Measurements from ENCODE around the gene TRPM4. TPM values are rescaled to one million over a fixed set of nuclear protein-coding genes. Genes with fewer than 3 reads are reported as not detected.

Gene TRPM4
- polyA plus RNA-seq, 1 of the 3 experiments (the other 2 are of a cell fraction), result 20.6 TPM

DNA sequence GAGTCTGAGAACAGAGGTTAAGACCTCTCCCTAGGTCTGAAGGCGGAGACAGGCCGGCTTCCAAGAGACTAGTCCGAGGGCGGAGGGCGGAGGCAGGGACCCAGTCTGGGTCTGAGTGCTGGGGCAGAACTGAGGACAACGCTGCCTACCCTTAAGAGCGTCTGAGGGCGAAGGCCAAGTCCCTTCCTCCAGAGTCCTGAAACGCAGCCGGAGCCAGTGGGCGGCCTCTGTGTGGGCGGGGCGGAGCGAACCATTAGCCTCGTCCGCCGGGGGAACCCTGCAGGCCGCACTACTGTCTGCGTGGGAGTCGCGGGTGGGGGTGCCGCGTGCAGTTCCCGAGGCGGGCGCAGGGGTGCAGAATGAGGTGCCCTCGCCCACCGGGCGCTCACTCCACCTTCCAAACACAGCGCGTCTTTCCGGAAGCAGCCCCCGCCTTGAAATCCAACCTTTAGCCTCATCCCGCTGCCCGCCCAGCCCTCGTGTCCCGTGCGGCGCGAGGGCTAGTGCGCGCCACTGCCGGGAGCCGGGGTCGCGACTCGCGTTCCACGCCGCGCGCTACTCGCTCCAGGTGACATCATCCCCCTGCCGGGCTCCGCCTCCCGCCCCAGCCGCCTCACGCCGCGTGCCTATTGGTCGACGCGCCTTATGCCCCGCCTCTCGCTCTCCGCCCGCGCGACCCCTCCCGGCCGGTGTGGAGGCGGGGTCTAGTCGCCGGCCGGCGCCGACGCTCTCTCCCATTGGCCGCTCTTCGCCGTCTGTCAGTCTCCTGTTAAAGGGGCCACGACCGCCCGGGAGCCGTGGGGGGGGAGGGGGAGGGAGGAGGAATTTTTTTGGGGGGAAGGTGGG lies 38.8 kb upstream of the TRPM4 start, which contains the start of gene C19orf73 (continued):
- TF ChIP-seq, protein P1, sequence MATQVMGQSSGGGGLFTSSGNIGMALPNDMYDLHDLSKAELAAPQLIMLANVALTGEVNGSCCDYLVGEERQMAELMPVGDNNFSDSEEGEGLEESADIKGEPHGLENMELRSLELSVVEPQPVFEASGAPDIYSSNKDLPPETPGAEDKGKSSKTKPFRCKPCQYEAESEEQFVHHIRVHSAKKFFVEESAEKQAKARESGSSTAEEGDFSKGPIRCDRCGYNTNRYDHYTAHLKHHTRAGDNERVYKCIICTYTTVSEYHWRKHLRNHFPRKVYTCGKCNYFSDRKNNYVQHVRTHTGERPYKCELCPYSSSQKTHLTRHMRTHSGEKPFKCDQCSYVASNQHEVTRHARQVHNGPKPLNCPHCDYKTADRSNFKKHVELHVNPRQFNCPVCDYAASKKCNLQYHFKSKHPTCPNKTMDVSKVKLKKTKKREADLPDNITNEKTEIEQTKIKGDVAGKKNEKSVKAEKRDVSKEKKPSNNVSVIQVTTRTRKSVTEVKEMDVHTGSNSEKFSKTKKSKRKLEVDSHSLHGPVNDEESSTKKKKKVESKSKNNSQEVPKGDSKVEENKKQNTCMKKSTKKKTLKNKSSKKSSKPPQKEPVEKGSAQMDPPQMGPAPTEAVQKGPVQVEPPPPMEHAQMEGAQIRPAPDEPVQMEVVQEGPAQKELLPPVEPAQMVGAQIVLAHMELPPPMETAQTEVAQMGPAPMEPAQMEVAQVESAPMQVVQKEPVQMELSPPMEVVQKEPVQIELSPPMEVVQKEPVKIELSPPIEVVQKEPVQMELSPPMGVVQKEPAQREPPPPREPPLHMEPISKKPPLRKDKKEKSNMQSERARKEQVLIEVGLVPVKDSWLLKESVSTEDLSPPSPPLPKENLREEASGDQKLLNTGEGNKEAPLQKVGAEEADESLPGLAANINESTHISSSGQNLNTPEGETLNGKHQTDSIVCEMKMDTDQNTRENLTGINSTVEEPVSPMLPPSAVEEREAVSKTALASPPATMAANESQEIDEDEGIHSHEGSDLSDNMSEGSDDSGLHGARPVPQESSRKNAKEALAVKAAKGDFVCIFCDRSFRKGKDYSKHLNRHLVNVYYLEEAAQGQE (IDR thresholded peaks at IDR 0.05; ENCODE audit: low read depth, low read length), result 0 out of 2 replicates have a peak, but pooled peaks have one; percentile 51
- TF ChIP-seq, protein P2, sequence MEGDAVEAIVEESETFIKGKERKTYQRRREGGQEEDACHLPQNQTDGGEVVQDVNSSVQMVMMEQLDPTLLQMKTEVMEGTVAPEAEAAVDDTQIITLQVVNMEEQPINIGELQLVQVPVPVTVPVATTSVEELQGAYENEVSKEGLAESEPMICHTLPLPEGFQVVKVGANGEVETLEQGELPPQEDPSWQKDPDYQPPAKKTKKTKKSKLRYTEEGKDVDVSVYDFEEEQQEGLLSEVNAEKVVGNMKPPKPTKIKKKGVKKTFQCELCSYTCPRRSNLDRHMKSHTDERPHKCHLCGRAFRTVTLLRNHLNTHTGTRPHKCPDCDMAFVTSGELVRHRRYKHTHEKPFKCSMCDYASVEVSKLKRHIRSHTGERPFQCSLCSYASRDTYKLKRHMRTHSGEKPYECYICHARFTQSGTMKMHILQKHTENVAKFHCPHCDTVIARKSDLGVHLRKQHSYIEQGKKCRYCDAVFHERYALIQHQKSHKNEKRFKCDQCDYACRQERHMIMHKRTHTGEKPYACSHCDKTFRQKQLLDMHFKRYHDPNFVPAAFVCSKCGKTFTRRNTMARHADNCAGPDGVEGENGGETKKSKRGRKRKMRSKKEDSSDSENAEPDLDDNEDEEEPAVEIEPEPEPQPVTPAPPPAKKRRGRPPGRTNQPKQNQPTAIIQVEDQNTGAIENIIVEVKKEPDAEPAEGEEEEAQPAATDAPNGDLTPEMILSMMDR (IDR thresholded peaks at IDR 0.05), result 0 out of 2 replicates have a peak, but pooled peaks have one; percentile 13

DNA sequence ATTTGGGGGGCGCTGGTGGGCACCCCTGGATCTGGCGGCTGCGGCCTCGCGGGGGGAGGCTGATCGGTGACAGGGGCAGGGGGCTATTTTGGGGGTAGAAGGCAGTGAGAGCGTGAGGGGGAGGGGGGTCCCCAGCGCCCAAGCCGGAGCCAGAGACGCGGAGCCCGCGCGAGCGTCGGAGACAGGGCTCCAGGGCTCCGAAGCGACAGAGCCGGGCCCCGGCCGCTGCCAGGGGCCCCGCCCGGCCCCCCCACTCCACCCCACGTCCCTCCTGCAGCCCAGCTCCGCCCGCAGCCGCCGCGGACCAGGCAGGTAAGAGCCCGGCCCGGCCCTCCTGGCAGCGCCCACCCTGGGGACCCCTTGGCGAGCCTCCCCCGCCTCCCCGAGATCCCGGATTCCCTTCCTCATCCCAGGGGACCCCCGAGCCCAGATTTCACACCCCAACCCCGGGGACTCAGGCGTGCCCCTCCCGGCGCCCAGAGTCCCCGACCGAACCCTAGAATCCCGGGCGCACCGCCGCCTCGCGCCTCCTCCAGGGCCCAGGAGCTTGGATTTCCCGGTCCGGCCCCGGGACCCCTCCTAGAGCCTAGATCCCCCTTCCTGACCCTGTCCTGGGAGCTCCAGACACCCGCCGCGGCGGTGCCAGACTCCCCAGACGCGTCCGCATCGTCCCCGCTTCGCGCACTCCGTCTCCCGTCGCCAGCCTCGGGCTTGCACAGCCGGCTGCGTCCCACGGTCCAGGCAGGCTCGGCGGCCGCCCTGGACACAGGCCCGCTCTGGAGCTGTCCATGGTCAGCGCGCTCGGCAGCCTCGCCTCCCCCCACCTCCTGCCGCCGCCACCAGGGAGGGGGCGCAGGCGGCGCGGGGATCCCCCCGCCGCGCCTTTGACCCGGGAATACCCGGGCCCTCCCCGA lies 37.9 kb upstream of the TRPM4 start, which contains the start of gene PPFIA3:
Gene PPFIA3 (plus strand): TSS at position 134 of the 914 bp plus-strand sequence. CDS start 8,330 bp downstream, outside the sequence.
- Histone ChIP-seq H2AFZ (ENCODE audit: low read depth) (peak within 1 kb of the TSS; percentile 88; the same call in 1 of the 2 replicates), H3K9me3 (no peaks in the 10 kb centered on the region), H3F3A (replicated peaks; ENCODE audit: insufficient read depth) (peaks cover 12% of the 10 kb centered on the region), H3K79me2 (ENCODE audit: insufficient read depth) (no peaks in the 10 kb centered on the region), H3K9ac (peak within 1 kb of the TSS; percentile 72; the same call in 1 of the 2 replicates), H4K20me1 (ENCODE audit: insufficient read depth) (no peaks in the 10 kb centered on the region), H3K4me1 (ENCODE audit: control insufficient read depth in 1 of 2, insufficient read depth in 2 of 2, low read depth in 1 of 2, low read length in 1 of 2) (peaks cover 5 to 19% of the 10 kb centered on the region in 2 experiments; a peak in 1 of 4 replicates), H3K36me3 (replicated peaks in 1 of 2; ENCODE audit: control insufficient read depth in 1 of 2, insufficient read depth in 2 of 2, low read length in 1 of 2) (no peaks in the 10 kb centered on the region), H3K27ac (ENCODE audit: low read depth in 2 of 2, low read length in 1 of 2) (peak within 1 kb of the TSS; percentile 82 to 93), H3K4me2 (peak within 1 kb of the TSS; percentile 98), H3K9me2 (no peaks in the 10 kb centered on the region), H3K4me3 (ENCODE audit: low read depth in 2 of 2, low read length in 1 of 2) (peak within 1 kb of the TSS; percentile 61 to 69), H3K27me3 (ENCODE audit: insufficient read depth) (no peaks in the 10 kb centered on the region)
- WGBS (ENCODE audit: low lambda C conversion rate), result 3% methylated on average over 12 of the region's 90 CpGs
- ChIA-PET POLR2A (interaction anchor here (0.7 to 0.8 kb wide), 2 partner anchors 11 to 23 kb away, joined by 3 read pairs; no protein-coding TSS in a partner anchor), CTCF (interaction anchor here (1.5 to 3.3 kb wide), 5 partner anchors 14 to 105 kb away, joined by 5 to 22 read pairs (median 13); no protein-coding TSS in a partner anchor)
- peak; percentile 72 for DNase-seq
- no peak for TF ChIP-seq GABPA (IDR thresholded peaks at IDR 0.05; ENCODE audit: low read depth)
- no peak for TF ChIP-seq MEF2A (IDR thresholded peaks at IDR 0.05; ENCODE audit: borderline replicate concordance, low read depth)
- no peak for TF ChIP-seq EP300 (IDR thresholded peaks at IDR 0.05; ENCODE audit: borderline replicate concordance in 1 of 2, low read depth in 1 of 2, low read length in 1 of 2)
- no peak for TF ChIP-seq TCF12 (IDR thresholded peaks at IDR 0.05)
- no peak for TF ChIP-seq FOSL2 (IDR thresholded peaks at IDR 0.05; ENCODE audit: borderline replicate concordance, low read depth)
- no peak for TF ChIP-seq GATA2 (CRISPR knock-in tag; IDR thresholded peaks at IDR 0.05)
- TF ChIP-seq, protein P3, sequence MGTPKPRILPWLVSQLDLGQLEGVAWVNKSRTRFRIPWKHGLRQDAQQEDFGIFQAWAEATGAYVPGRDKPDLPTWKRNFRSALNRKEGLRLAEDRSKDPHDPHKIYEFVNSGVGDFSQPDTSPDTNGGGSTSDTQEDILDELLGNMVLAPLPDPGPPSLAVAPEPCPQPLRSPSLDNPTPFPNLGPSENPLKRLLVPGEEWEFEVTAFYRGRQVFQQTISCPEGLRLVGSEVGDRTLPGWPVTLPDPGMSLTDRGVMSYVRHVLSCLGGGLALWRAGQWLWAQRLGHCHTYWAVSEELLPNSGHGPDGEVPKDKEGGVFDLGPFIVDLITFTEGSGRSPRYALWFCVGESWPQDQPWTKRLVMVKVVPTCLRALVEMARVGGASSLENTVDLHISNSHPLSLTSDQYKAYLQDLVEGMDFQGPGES (IDR thresholded peaks at IDR 0.05; ENCODE audit: low read depth, low read length), result no peak
- TF ChIP-seq FOXJ3 (CRISPR knock-in tag; IDR thresholded peaks at IDR 0.05), result no peak
- no peak for TF ChIP-seq JUND (IDR thresholded peaks at IDR 0.05)
- no peak for TF ChIP-seq CHD2 (IDR thresholded peaks at IDR 0.05; ENCODE audit: low read length, partially characterized antibody)
- TF ChIP-seq, protein P4, sequence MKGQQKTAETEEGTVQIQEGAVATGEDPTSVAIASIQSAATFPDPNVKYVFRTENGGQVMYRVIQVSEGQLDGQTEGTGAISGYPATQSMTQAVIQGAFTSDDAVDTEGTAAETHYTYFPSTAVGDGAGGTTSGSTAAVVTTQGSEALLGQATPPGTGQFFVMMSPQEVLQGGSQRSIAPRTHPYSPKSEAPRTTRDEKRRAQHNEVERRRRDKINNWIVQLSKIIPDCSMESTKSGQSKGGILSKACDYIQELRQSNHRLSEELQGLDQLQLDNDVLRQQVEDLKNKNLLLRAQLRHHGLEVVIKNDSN (IDR thresholded peaks at IDR 0.05; ENCODE audit: borderline replicate concordance, low read depth), result no peak
- TF ChIP-seq, protein P2 (IDR thresholded peaks at IDR 0.05), result peak; percentile 9; the same call in 1 of the 2 replicates
- TF ChIP-seq, protein P5, sequence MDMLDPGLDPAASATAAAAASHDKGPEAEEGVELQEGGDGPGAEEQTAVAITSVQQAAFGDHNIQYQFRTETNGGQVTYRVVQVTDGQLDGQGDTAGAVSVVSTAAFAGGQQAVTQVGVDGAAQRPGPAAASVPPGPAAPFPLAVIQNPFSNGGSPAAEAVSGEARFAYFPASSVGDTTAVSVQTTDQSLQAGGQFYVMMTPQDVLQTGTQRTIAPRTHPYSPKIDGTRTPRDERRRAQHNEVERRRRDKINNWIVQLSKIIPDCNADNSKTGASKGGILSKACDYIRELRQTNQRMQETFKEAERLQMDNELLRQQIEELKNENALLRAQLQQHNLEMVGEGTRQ (IDR thresholded peaks at IDR 0.05; ENCODE audit: borderline replicate concordance, low read depth, low read length), result no peak
- no peak for TF ChIP-seq MXI1 (IDR thresholded peaks at IDR 0.05; ENCODE audit: low read depth, low read length)

Data from SK-N-SH (cell line).